HG03025 (cell line): Measurements from ENCODE around the gene SKAP1.
"Not testable (repeated sequence)": the region's sequence is repeated elsewhere in the genome, so short reads cannot be mapped to it uniquely, and the experiment has no call there.

Experiments used
- ATAC-seq: cut with Tn5 transposase; IDR thresholded peaks from one replicate; pipeline ENCODE4 v1.9.1; 2021; ENCODE audit warnings: mild to moderate bottlenecking, moderate library complexity; ENCODE audit not compliant: unreplicated experiment, low FRiP score

The SKAP1 gene

GRCh38 chr17:48294020-48294805, 135.8 kb downstream of the SKAP1 start:
- ATAC-seq = no peak

- no peak for ATAC-seq
These were observed 136.5 kb downstream of the SKAP1 start for GRCh38 chr17:48293319-48294019.

GRCh38 chr17:48290378-48290777, 139.6 kb downstream of the SKAP1 start:
- ATAC-seq = no peak

- ATAC-seq = not testable (repeated sequence)
These were observed 143.1 kb downstream of the SKAP1 start for GRCh38 chr17:48286917-48287316.

- ATAC-seq = no peak
These were observed 144.4 kb downstream of the SKAP1 start for GRCh38 chr17:48285614-48286013.

GRCh38 chr17:48283907-48284306, 146.1 kb downstream of the SKAP1 start:
- ATAC-seq = no peak

- no peak for ATAC-seq
These were observed 146.6 kb downstream of the SKAP1 start for GRCh38 chr17:48283411-48283810.

- no peak for ATAC-seq
These were observed 147.7 kb downstream of the SKAP1 start for GRCh38 chr17:48282303-48282702.

GRCh38 chr17:48278760-48279491, 151.1 kb downstream of the SKAP1 start:
- no peak for ATAC-seq

GRCh38 chr17:48276776-48277175, 153.2 kb downstream of the SKAP1 start:
- no peak for ATAC-seq

GRCh38 chr17:48270899-48271298, 159.1 kb downstream of the SKAP1 start:
- ATAC-seq = no peak

- ATAC-seq = no peak
These were observed 160.8 kb downstream of the SKAP1 start for GRCh38 chr17:48269209-48269608.

GRCh38 chr17:48263731-48264035, 166.3 kb downstream of the SKAP1 start:
- no peak for ATAC-seq

GRCh38 chr17:48262982-48263730, 166.9 kb downstream of the SKAP1 start:
- ATAC-seq = no peak

- ATAC-seq = no peak
These were observed 168.6 kb downstream of the SKAP1 start for GRCh38 chr17:48261297-48261880.

- no peak for ATAC-seq
These were observed 170.2 kb downstream of the SKAP1 start for GRCh38 chr17:48259694-48260291.

- no peak for ATAC-seq
These were observed 171.7 kb downstream of the SKAP1 start for GRCh38 chr17:48258331-48258730.

GRCh38 chr17:48255759-48256158, 174.3 kb downstream of the SKAP1 start:
- ATAC-seq = no peak

- no peak for ATAC-seq
These were observed 175.1 kb downstream of the SKAP1 start for GRCh38 chr17:48254896-48255295.

GRCh38 chr17:48253975-48254374, 176.0 kb downstream of the SKAP1 start:
- ATAC-seq = no peak
